Gastroesophageal sphincter (tissue), 4 donors: Measurements from ENCODE around the gene CEBPA. TPM values are rescaled to one million over a fixed set of nuclear protein-coding genes. Genes with fewer than 3 reads are reported as not detected.

ENCODE experiments used
- ATAC-seq: fragments of 150-250 bp; one replicate; pipeline ENCODE4 v1.9.1; 2016; ENCODE audit warnings: mild to moderate bottlenecking, moderate library complexity
- H3K27ac ChIP-seq, 4 donors: fragments of 200-600 bp; sonication (generic) in 3 of 4; 1 replicate in 3 of 4; 2 replicates in 1 of 4; pipeline ENCODE4 v1.5.1; 2016 to 2019
- H3K27me3 ChIP-seq: fragments of 200-600 bp; sonication (generic); one replicate; pipeline ENCODE4 v1.5.1; 2019
- H3K36me3 ChIP-seq, 2 donors: fragments of 200-600 bp; sonication (generic); one replicate each; pipeline ENCODE4 v1.5.1; 2019; ENCODE audit warnings: control low read depth in 1 of 2
- H3K4me1 ChIP-seq, 3 donors: fragments of 200-600 bp; sonication (generic); 1 replicate in 2 of 3; 2 replicates in 1 of 3; pipeline ENCODE4 v1.5.1; 2016 to 2019; ENCODE audit warnings: control low read depth in 2 of 3
- H3K4me3 ChIP-seq, 2 donors: fragments of 200-600 bp; sonication (generic); one replicate each; pipeline ENCODE4 v1.5.1; 2019; ENCODE audit warnings: mild to moderate bottlenecking in 1 of 2, moderate library complexity in 1 of 2
- H3K9me3 ChIP-seq, 3 donors: fragments of 200-600 bp; sonication (generic); one replicate each; pipeline ENCODE4 v1.5.1; 2017 to 2019; ENCODE audit warnings: control low read depth in 2 of 3
- CTCF ChIP-seq, 4 experiments: fragments of 200-600 bp in 2 of 4; fragments of 450-650 bp in 2 of 4; sonication (generic) in 1 of 4; IDR thresholded peaks; one replicate each; pipeline ENCODE4 v1.5.1; 2017 to 2019; ENCODE audit warnings: antibody characterized with exemption in 4 of 4, mild to moderate bottlenecking in 2 of 4, moderate library complexity in 2 of 4
- EP300 ChIP-seq: sonication (generic); formaldehyde crosslinking; IDR thresholded peaks from one replicate; pipeline ENCODE4 v1.6.1; 2017; ENCODE audit warnings: antibody characterized with exemption, mild to moderate bottlenecking
- POLR2A ChIP-seq, 2 donors: fragments of 450-650 bp; IDR thresholded peaks; one replicate each; pipeline ENCODE4 v1.6.1; 2017; ENCODE audit warnings: antibody characterized with exemption in 2 of 2, mild to moderate bottlenecking in 2 of 2, moderate library complexity in 1 of 2
- POLR2AphosphoS5 ChIP-seq: sonication (generic); formaldehyde crosslinking; IDR thresholded peaks from one replicate; pipeline ENCODE4 v1.6.1; 2017; ENCODE audit warnings: antibody characterized with exemption
- WGBS, 2 donors: methylation state at CpG; one replicate each; pipeline ENCODE4 v1.1.5; 2018; ENCODE audit warnings: low coverage in 1 of 2; 5-methylcytosine and 5-hydroxymethylcytosine counted together
- total RNA-seq, 4 donors: library from RNA; depleted of rRNA; stranded (reverse); fragments of >200 nt; gene quantifications; one replicate each; pipeline ENCODE4 v1.1.0, GENCODE V29; 2016

CEBPA gene
- total RNA-seq, 4 donors from 2014 or later = 7.0 to 11.3 (median 9.0) TPM

- no peak for ATAC-seq
- no peaks in the 10 kb centered on the region for H3K36me3 ChIP-seq
- 76 to 91% methylated on average over 4 to 9 of the region's 12 CpGs for WGBS, 2 donors
These were observed 30.9 kb downstream of the CEBPA start for GRCh38 chr19:33271246-33272021.

DNA sequence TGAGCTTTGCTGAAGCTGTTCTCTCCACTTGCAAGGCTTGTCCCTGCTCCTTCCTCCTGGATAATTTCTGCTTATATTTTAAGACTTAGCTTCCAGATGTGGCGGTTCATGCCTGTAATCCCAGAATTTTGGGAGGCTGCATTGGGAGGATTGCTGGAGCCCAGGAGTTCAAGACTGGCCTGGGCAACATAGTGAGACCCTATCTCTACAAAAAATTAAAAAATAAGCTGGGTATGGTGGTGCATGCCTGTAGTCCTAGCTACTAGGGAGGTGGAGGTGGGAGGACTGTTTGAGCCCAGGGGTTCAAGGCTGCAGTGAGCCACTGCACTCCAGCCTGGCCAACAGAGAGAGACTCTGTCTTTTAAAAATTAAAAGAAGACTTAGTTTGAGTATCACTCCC lies 31.6 kb downstream of the CEBPA start:
- no peak overlapping the region for H3K27ac ChIP-seq
- no peak for ATAC-seq
- no CpG with 5 or more reads among the region's 1 CpG for WGBS, 2 donors
- peaks cover 16% of the 10 kb centered on the region for H3K27me3 ChIP-seq
- H3K36me3 ChIP-seq = no peaks in the 10 kb centered on the region
- no peaks in the 10 kb centered on the region for H3K9me3 ChIP-seq
- H3K4me1 ChIP-seq = peaks cover 0 to 16% (median 0%) of the 10 kb centered on the region in 3 donors
- H3K4me3 ChIP-seq = no peak overlapping the region
- TF ChIP-seq POLR2A (IDR thresholded peaks at IDR 0.05) (no peak), EP300 (no peak), POLR2AphosphoS5 (no peak), CTCF (IDR thresholded peaks at IDR 0.05) (no peak)

More at GRCh38 chr19:33271246-33272021, 30.9 kb downstream of the CEBPA start:
- Histone ChIP-seq H3K4me1 (peaks cover 0 to 16% (median 0%) of the 10 kb centered on the region in 3 donors), H3K9me3 (no peaks in the 10 kb centered on the region), H3K27me3 (peaks cover 19% of the 10 kb centered on the region), H3K4me3 (no peak overlapping the region), H3K27ac (no peak overlapping the region)
- no peak for TF ChIP-seq CTCF (IDR thresholded peaks at IDR 0.05)
- TF ChIP-seq EP300 = no peak
- no peak for TF ChIP-seq POLR2AphosphoS5
- TF ChIP-seq POLR2A (IDR thresholded peaks at IDR 0.05) = no peak

DNA sequence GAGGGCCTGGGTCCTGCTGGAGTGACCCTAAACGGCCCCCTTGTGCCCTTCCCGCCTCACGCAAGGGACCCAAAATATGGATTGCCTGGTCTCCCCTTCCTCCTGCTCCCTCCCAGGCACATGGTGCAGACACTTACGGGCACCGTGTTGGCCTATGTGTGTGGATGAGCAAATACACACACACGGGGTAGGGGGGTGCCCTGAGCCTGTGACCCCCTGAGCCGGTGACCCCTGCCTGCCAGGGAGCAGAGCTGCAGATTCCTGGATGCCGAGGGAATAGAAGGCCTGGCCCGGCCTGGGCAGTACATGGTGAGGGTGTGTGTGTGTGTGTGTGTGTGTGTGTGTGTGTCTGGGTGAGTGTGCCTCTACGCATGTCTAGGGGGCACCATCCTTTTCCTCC lies 33.3 kb downstream of the CEBPA start:
- Histone ChIP-seq H3K9me3 (no peaks in the 10 kb centered on the region), H3K27me3 (peaks cover 14% of the 10 kb centered on the region), H3K4me3 (no peak overlapping the region), H3K4me1 (peaks cover 0 to 9% (median 0%) of the 10 kb centered on the region in 3 donors), H3K36me3 (no peaks in the 10 kb centered on the region), H3K27ac (no peak overlapping the region)
- no peak for ATAC-seq
- TF ChIP-seq POLR2AphosphoS5 = no peak
- TF ChIP-seq CTCF (IDR thresholded peaks at IDR 0.05) = no peak
- no peak for TF ChIP-seq EP300
- TF ChIP-seq POLR2A (IDR thresholded peaks at IDR 0.05) = no peak
- no CpG with 5 or more reads among the region's 10 CpGs for WGBS, 2 donors

DNA sequence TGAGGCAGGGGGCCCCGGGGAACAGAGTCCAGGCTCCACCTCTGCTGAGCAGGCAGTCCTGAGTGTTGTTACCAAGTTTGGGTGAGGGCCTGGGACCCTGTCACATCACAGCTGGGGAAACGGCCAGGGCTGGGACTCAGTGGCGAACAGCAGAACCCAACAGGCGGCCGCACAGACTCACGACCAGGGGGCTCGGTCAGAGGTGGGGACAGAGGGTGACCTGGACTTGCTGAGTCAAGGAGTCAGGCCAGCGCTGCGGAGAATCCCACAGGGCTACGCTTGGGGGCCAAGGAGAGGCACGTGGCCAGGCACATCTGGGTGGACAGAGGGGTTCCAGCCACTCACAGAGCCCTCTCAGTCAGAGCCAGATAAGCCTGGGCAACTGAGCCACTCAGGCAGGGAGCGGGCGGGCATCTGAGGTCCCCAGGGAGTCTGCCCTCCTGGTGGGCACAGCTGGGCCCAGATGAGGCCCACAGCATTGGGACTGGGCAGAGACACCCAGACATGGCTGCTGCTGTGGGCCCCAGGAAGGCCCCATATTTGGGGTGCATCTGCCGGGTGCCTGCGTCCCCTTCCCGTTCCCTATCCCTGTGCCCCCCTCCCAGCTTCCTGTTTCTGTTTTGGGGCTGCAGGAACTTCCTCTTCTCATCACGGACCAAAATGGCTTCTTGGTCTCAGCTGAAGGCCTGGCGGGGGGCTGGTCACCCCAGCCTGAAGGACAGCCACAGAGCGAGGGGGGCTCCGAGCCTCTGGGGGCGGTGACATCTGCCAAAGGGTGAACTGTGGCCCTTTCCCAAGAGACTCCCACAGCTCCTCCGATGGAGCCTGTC lies 34.0 kb downstream of the CEBPA start:
- peaks cover 0 to 3% (median 0%) of the 10 kb centered on the region in 3 donors for H3K4me1 ChIP-seq
- no peak overlapping the region for H3K27ac ChIP-seq
- no peak for TF ChIP-seq POLR2AphosphoS5
- TF ChIP-seq POLR2A (IDR thresholded peaks at IDR 0.05) = no peak
- no peak for TF ChIP-seq EP300
- TF ChIP-seq CTCF (IDR thresholded peaks at IDR 0.05) = no peak
- WGBS, 2 donors = 50% methylated on average over 1 of the region's 22 CpGs; no CpG with 5 or more reads in 1 of the 2 donors
- H3K36me3 ChIP-seq = no peaks in the 10 kb centered on the region
- no peak overlapping the region for H3K4me3 ChIP-seq
- no peak for ATAC-seq
- peaks cover 14% of the 10 kb centered on the region for H3K27me3 ChIP-seq
- H3K9me3 ChIP-seq = no peaks in the 10 kb centered on the region
